ENCODE data around the gene SNIP1. TPM values are rescaled to one million over a fixed set of nuclear protein-coding genes. Genes with fewer than 3 reads are reported as not detected.

SNIP1 gene
- polyA plus RNA-seq, 1 donor from 2014 or later, result 9.5 TPM

- TF ChIP-seq CTCF (IDR thresholded peaks at IDR 0.05; ENCODE audit: poor library complexity, severe bottlenecking), result no peak
Measured at GRCh38 chr1:37557402-37557801, 3.3 kb upstream of the SNIP1 start (continued).

GRCh38 chr1:37556712-37557196, 2.7 kb upstream of the SNIP1 start, which contains the start of gene DNALI1:
Gene DNALI1, plus strand, starts transcription at chr1:37556940. Its CDS starts 55 bp downstream, at chr1:37556995.
- H3K9me3 ChIP-seq (ENCODE audit: low read length), result no peaks in the 10 kb centered on the region
- H3K27me3 ChIP-seq (ENCODE audit: insufficient read depth, low read depth, low read length), result no peaks in the 10 kb centered on the region
- H3K9ac ChIP-seq (ENCODE audit: low read length), result peak within 1 kb of the TSS; percentile 74
- peak within 1 kb of the TSS; percentile 81 for H2AFZ ChIP-seq (ENCODE audit: low read depth, low read length)
- H3K79me2 ChIP-seq (replicated peaks; ENCODE audit: insufficient read depth, low read length), result peaks cover 28% of the 10 kb centered on the region
- H3K27ac ChIP-seq (ENCODE audit: low read length), result peak within 1 kb of the TSS; percentile 69
- H3K36me3 ChIP-seq (ENCODE audit: insufficient read depth, low read length), result no peaks in the 10 kb centered on the region
- peak within 1 kb of the TSS; percentile 91 for H3K4me2 ChIP-seq (ENCODE audit: low read length)
- H3K9me2 ChIP-seq (ENCODE audit: insufficient read depth, low read length), result no peaks in the 10 kb centered on the region
- TF ChIP-seq MXI1 (conservative IDR thresholded peaks at IDR 0.05; ENCODE audit: poor library complexity, severe bottlenecking), result peak; percentile 82
- TF ChIP-seq TAF1 (IDR thresholded peaks at IDR 0.05; ENCODE audit: low read depth), result no peak
- TF ChIP-seq CTCF (IDR thresholded peaks at IDR 0.05; ENCODE audit: poor library complexity, severe bottlenecking), result peak; percentile 15
- peak; percentile 41 for TF ChIP-seq EP300 (conservative IDR thresholded peaks at IDR 0.05; ENCODE audit: poor library complexity, severe bottlenecking)
- TF ChIP-seq REST (IDR thresholded peaks at IDR 0.05; ENCODE audit: borderline replicate concordance), result peak; percentile 89
- peak; percentile 41 for TF ChIP-seq SMC3 (conservative IDR thresholded peaks at IDR 0.05; ENCODE audit: poor library complexity)
- TF ChIP-seq EZH2 (IDR thresholded peaks at IDR 0.05; ENCODE audit: borderline replicate concordance, insufficient read depth, low read length, poor library complexity, severe bottlenecking), result no peak
- peak; percentile 41 for TF ChIP-seq RAD21 (conservative IDR thresholded peaks at IDR 0.05)
- peak; percentile 66 for TF ChIP-seq POLR2AphosphoS5 (IDR thresholded peaks at IDR 0.05)
- no peaks in the 10 kb centered on the region for H3F3A ChIP-seq (ENCODE audit: insufficient read depth, low read length, poor library complexity, severe bottlenecking)
- H4K20me1 ChIP-seq (ENCODE audit: insufficient read depth), result no peaks in the 10 kb centered on the region
- H3K4me3 ChIP-seq (ENCODE audit: low read length), result peak within 1 kb of the TSS; percentile 75

Data from neural cell (in vitro differentiated cells).